Measurements from ENCODE around the gene CTU2. TPM values are rescaled to one million over a fixed set of nuclear protein-coding genes. Genes with fewer than 3 reads are reported as not detected.

CTU2 gene
- total and polyA plus RNA-seq, 9 of the 15 experiments (the other 6 are each of a cell fraction or from before 2014, with no cell fraction given): 1.3 to 105 (median 23.2) TPM

DNA sequence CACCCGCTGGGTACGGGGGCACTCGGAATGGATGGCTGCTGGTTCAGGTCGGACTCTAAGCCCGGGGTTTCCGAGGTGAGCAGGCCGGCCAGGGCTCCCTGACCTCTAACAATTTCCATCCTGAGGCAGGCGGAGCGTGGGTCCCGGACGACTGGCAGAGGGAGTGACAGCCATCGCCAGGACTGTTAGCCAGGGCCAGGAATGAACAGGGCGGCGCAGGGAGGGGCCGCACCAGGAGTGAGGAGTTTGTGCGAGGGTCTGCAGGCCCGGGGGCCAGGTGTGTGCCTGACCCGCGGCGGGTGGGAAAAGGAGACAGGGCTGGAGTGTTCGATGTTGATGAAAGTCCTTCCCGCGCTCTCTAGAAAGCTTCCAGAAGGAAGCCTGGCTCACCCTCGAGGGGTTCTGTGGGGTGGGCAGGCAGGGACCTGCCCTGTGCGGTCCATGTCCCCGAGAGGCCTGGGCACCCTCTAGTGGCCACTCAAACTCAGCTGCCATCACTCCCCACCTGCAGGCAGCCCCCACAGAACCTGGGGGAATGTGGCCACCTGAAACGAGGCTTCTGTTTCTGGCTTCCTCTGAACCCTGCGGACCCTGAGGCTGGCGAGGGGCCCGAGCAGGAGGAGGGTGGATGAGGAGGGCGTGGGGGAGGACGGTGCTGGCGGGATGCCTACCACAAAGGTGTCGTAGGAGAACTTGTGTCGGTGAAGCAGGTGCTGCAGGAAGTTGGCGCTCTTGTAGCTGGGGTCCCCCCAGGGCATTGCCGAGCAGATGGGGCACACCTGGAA lies 8.3 kb upstream of the CTU2 start:
- POLR2A ChIA-PET: interaction anchor here (0.9 kb wide), 1 partner anchor 9 kb away, joined by 3 read pairs; no protein-coding TSS in a partner anchor
- peak in 1 of 4 experiments; percentile 42 for DNase-seq (ENCODE audit: extremely low read depth in 1 of 4, low spot score in 3 of 4)
- TF ChIP-seq, protein P1, sequence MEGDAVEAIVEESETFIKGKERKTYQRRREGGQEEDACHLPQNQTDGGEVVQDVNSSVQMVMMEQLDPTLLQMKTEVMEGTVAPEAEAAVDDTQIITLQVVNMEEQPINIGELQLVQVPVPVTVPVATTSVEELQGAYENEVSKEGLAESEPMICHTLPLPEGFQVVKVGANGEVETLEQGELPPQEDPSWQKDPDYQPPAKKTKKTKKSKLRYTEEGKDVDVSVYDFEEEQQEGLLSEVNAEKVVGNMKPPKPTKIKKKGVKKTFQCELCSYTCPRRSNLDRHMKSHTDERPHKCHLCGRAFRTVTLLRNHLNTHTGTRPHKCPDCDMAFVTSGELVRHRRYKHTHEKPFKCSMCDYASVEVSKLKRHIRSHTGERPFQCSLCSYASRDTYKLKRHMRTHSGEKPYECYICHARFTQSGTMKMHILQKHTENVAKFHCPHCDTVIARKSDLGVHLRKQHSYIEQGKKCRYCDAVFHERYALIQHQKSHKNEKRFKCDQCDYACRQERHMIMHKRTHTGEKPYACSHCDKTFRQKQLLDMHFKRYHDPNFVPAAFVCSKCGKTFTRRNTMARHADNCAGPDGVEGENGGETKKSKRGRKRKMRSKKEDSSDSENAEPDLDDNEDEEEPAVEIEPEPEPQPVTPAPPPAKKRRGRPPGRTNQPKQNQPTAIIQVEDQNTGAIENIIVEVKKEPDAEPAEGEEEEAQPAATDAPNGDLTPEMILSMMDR (IDR thresholded peaks at IDR 0.05 in 2 of 3, conservative IDR thresholded peaks at IDR 0.05 in 1 of 3; ENCODE audit: insufficient read depth in 2 of 3, low read depth in 1 of 3, low read length in 3 of 3): peak; percentile 64 to 65 (median 64); a peak in 5 of 6 replicates
- TF ChIP-seq, protein P2, sequence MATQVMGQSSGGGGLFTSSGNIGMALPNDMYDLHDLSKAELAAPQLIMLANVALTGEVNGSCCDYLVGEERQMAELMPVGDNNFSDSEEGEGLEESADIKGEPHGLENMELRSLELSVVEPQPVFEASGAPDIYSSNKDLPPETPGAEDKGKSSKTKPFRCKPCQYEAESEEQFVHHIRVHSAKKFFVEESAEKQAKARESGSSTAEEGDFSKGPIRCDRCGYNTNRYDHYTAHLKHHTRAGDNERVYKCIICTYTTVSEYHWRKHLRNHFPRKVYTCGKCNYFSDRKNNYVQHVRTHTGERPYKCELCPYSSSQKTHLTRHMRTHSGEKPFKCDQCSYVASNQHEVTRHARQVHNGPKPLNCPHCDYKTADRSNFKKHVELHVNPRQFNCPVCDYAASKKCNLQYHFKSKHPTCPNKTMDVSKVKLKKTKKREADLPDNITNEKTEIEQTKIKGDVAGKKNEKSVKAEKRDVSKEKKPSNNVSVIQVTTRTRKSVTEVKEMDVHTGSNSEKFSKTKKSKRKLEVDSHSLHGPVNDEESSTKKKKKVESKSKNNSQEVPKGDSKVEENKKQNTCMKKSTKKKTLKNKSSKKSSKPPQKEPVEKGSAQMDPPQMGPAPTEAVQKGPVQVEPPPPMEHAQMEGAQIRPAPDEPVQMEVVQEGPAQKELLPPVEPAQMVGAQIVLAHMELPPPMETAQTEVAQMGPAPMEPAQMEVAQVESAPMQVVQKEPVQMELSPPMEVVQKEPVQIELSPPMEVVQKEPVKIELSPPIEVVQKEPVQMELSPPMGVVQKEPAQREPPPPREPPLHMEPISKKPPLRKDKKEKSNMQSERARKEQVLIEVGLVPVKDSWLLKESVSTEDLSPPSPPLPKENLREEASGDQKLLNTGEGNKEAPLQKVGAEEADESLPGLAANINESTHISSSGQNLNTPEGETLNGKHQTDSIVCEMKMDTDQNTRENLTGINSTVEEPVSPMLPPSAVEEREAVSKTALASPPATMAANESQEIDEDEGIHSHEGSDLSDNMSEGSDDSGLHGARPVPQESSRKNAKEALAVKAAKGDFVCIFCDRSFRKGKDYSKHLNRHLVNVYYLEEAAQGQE (IDR thresholded peaks at IDR 0.05; ENCODE audit: borderline replicate concordance): peak; percentile 24; the same call in 1 of the 2 replicates
- TF ChIP-seq, protein P2 (CRISPR knock-in tag; IDR thresholded peaks at IDR 0.05; ENCODE audit: low read depth): no peak
- TF ChIP-seq ZNF740 (CRISPR knock-in tag; IDR thresholded peaks at IDR 0.05) (0 out of 2 replicates have a peak, but pooled peaks have one; percentile 17), ZNF740 (tag; IDR thresholded peaks at IDR 0.05) (no peak), TGIF2 (CRISPR knock-in tag; IDR thresholded peaks at IDR 0.05) (no peak), HNRNPUL1 (IDR thresholded peaks at IDR 0.05; ENCODE audit: low read length) (no peak), SP2 (IDR thresholded peaks at IDR 0.05; ENCODE audit: extremely low read depth, low read depth, low read length, poor library complexity, severe bottlenecking) (no peak), RBFOX2 (IDR thresholded peaks at IDR 0.05; ENCODE audit: low read depth, low read length) (0 out of 2 replicates have a peak, but pooled peaks have one; percentile 6)

More for the DNA sequence above, 8.3 kb upstream of the CTU2 start:
- FAIRE-seq (peak; percentile 67), ATAC-seq (peak; percentile 53)
- peaks cover 69% of the 10 kb centered on the region; the same call in 1 of the 3 replicates for H3K36me3 ChIP-seq (ENCODE audit: control insufficient read depth, insufficient read depth, low read length)
- no peak overlapping the region for H2AFZ ChIP-seq (ENCODE audit: low read depth, low read length)
- H3K9ac ChIP-seq (ENCODE audit: insufficient read depth in 1 of 2, low read depth in 2 of 2, low read length in 2 of 2): no peak overlapping the region; a peak in 1 of 4 replicates
- intact Hi-C loops (cut with micrococcal nuclease) (no loop called here), in situ Hi-C loops (cut with MboI) (no loop called here)
- H3K27me3 ChIP-seq (ENCODE audit: control insufficient read depth in 2 of 2, insufficient read depth in 2 of 2, low read length in 2 of 2): no peaks in the 10 kb centered on the region
- H3K79me2 ChIP-seq (ENCODE audit: control insufficient read depth, insufficient read depth, low read length): peaks cover 19% of the 10 kb centered on the region
- 95% methylated on average over 37 of the region's 37 CpGs for WGBS (ENCODE audit: insufficient coverage, low coverage, missing lambda C conversion rate)
- H3K4me1 ChIP-seq (replicated peaks in 1 of 2; ENCODE audit: control insufficient read depth in 2 of 2, insufficient read depth in 2 of 2, low read length in 2 of 2): peaks cover 10 to 85% of the 10 kb centered on the region in 2 experiments
- BruUV-seq (replicated peaks): no TSS peak
- H3K9me1 ChIP-seq (ENCODE audit: control insufficient read depth, insufficient read depth, low read length): no peaks in the 10 kb centered on the region
- no peak overlapping the region for H3K4me3 ChIP-seq
- no peak overlapping the region for H3K27ac ChIP-seq (ENCODE audit: extremely low read depth, low read depth, low read length)
- CTCF ChIA-PET (ENCODE audit: low intra/inter-chr PET ratio): interaction anchor here (0.8 to 1.3 kb wide), 2 partner anchors 25 to 88 kb away, joined by 3 read pairs; no protein-coding TSS in a partner anchor
- H4K20me1 ChIP-seq (replicated peaks; ENCODE audit: control insufficient read depth, insufficient read depth, low read length): no peaks in the 10 kb centered on the region; the same call in 1 of the 2 replicates
- no peak overlapping the region for H3K4me2 ChIP-seq (ENCODE audit: insufficient read depth, low read length)
- H3K9me3 ChIP-seq (replicated peaks; ENCODE audit: control insufficient read depth, insufficient read depth, low read depth, low read length): no peaks in the 10 kb centered on the region
